GM13977 (cell line): ENCODE measurements around the gene C13orf42.

Experiments
- DNase-seq: peaks from one replicate; pipeline ENCODE4 v3.0.0; 2012; ENCODE audit warnings: low spot score
- in situ Hi-C: fragments of 300-500 bp; cut with MboI; formaldehyde crosslinking; loops from one replicate; pipeline ENCODE4 v1.12.0; 2022; ENCODE audit warnings: low sequenced_read_pairs, low pct_unique_long_range_greater_than_20kb, mixed read lengths, inconsistent platforms; ENCODE audit not compliant: unreplicated experiment
- TF ChIP-seq, protein P1 (sequence below): IDR thresholded peaks from 2 replicates; pipeline ENCODE4 v1.5.1; 2012; ENCODE audit warnings: mild to moderate bottlenecking, control low read depth; ENCODE audit not compliant: insufficient read depth; ENCODE audit errors: extremely low read depth, missing control alignments

The C13orf42 gene

GRCh38 chr13:51048616-51049015 lies 62.5 kb downstream of the C13orf42 start:
- DNase-seq: no peak
- TF ChIP-seq, protein P1, sequence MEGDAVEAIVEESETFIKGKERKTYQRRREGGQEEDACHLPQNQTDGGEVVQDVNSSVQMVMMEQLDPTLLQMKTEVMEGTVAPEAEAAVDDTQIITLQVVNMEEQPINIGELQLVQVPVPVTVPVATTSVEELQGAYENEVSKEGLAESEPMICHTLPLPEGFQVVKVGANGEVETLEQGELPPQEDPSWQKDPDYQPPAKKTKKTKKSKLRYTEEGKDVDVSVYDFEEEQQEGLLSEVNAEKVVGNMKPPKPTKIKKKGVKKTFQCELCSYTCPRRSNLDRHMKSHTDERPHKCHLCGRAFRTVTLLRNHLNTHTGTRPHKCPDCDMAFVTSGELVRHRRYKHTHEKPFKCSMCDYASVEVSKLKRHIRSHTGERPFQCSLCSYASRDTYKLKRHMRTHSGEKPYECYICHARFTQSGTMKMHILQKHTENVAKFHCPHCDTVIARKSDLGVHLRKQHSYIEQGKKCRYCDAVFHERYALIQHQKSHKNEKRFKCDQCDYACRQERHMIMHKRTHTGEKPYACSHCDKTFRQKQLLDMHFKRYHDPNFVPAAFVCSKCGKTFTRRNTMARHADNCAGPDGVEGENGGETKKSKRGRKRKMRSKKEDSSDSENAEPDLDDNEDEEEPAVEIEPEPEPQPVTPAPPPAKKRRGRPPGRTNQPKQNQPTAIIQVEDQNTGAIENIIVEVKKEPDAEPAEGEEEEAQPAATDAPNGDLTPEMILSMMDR: no peak
- in situ Hi-C loops: no loop called here

GRCh38 chr13:51048166-51048461 lies 63.0 kb downstream of the C13orf42 start:
- TF ChIP-seq, protein P1: no peak
- DNase-seq: no peak
- in situ Hi-C loops: no loop called here

GRCh38 chr13:51047434-51048165 lies 63.5 kb downstream of the C13orf42 start:
- no peak for DNase-seq
- in situ Hi-C loops: no loop called here
- TF ChIP-seq, protein P1: peak; percentile 11

GRCh38 chr13:51045451-51045850 lies 65.6 kb downstream of the C13orf42 start:
- TF ChIP-seq, protein P1: no peak
- in situ Hi-C loops: no loop called here
- DNase-seq: no peak

DNA sequence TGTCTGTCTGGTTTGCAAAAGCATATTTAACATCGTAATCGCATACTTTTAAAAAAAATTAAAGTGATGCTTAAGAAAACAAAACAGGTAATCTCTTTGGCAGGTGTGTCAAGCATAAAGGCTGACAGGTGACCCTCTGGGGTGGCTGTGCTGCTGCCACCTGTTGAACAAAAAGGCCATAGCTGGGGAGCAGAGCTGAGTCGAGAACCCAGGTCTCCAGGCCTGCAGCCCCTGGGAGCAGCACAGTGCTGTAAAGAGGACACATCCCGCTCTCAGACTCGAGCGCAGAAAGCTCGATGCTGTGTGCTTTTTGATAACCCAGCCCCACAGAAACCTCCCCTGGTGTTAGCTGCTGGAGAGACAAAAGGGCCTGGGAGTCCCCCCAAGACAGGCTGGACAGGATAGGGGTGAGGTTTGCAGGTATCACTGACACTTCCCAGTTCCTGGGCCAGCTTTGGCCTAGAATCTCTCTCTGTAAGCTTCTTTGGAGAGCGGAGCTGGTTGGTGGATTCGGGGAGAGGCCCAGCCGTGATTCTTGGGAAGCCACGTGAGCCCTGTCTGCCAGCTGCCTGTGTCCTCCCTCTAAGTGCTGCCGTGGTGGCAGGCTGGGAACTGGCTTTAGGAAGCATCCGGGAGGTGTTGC lies 66.9 kb downstream of the C13orf42 start:
- no peak for DNase-seq
- TF ChIP-seq, protein P1: no peak
- in situ Hi-C loops: no loop called here

DNA sequence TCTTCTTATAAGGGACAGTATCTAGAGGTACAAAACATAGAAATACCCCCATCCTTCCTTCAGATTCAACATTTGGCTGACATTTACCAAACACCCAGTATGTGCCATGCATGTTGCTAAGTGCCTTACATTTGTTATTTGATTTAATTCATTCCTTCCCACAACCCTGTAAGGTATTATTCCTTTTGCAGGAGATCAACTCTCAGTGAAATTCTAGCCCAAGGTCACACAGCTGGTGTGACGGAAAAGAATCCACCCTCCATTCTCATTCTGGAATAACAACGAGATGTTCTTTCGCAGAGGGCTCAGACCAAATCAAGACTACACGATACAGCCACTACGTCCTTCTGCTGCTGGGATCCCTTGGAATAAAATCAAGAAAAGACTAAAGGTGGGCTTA lies 67.8 kb downstream of the C13orf42 start:
- no peak for DNase-seq
- in situ Hi-C loops: no loop called here

More for the DNA sequence above, 67.8 kb downstream of the C13orf42 start:
- TF ChIP-seq, protein P1: no peak
